Activated T-cell treated with anti-CD3 and anti-CD28 coated beads, Interleukin-2, amount 50 U/mL, for 24 hours (primary cell): Measurements from ENCODE around the gene PTRH1.

ENCODE experiments used
- DNase-seq: peaks from one replicate; pipeline ENCODE4 v3.0.0-alpha.2; 2020
- H3K27ac Mint-ChIP-seq: 2 replicates; pipeline ENCODE4 v1.8.0; 2020; ENCODE audit warnings: mild to moderate bottlenecking, mixed read lengths
- H3K27me3 Mint-ChIP-seq: 2 replicates; pipeline ENCODE4 v1.8.0; 2020; ENCODE audit warnings: mixed read lengths
- H3K36me3 Mint-ChIP-seq: 2 replicates; pipeline ENCODE4 v1.8.0; 2020; ENCODE audit warnings: low read depth, mixed read lengths
- H3K4me1 Mint-ChIP-seq: 2 replicates; pipeline ENCODE4 v1.8.0; 2020; ENCODE audit warnings: low read depth, mixed read lengths
- H3K4me3 Mint-ChIP-seq: 2 replicates; pipeline ENCODE4 v1.8.0; 2020; ENCODE audit warnings: mild to moderate bottlenecking, moderate library complexity, mixed read lengths
- H3K9me3 Mint-ChIP-seq: 2 replicates; pipeline ENCODE4 v1.8.0; 2020; ENCODE audit warnings: mixed read lengths

The PTRH1 gene

GRCh38 chr9:127700594-127701255 lies 14.7 kb downstream of the PTRH1 start:
- H3K27ac Mint-ChIP-seq = no peak overlapping the region
- no peaks in the 10 kb centered on the region for H3K9me3 Mint-ChIP-seq
- H3K4me1 Mint-ChIP-seq = peaks cover 15% of the 10 kb centered on the region
- no peak overlapping the region for H3K4me3 Mint-ChIP-seq
- H3K27me3 Mint-ChIP-seq = no peaks in the 10 kb centered on the region
- no peaks in the 10 kb centered on the region for H3K36me3 Mint-ChIP-seq
- no peak for DNase-seq

GRCh38 chr9:127700140-127700539 lies 15.3 kb downstream of the PTRH1 start:
- H3K4me3 Mint-ChIP-seq = no peak overlapping the region
- no peaks in the 10 kb centered on the region for H3K27me3 Mint-ChIP-seq
- H3K27ac Mint-ChIP-seq = no peak overlapping the region
- DNase-seq = no peak
- H3K36me3 Mint-ChIP-seq = no peaks in the 10 kb centered on the region
- H3K9me3 Mint-ChIP-seq = no peaks in the 10 kb centered on the region
- H3K4me1 Mint-ChIP-seq = peaks cover 15% of the 10 kb centered on the region

GRCh38 chr9:127698985-127699670 lies 16.3 kb downstream of the PTRH1 start:
- peaks cover 15% of the 10 kb centered on the region for H3K4me1 Mint-ChIP-seq
- H3K27me3 Mint-ChIP-seq = no peaks in the 10 kb centered on the region
- peak overlapping the region; percentile 71 for H3K4me3 Mint-ChIP-seq
- H3K36me3 Mint-ChIP-seq = no peaks in the 10 kb centered on the region
- no peaks in the 10 kb centered on the region for H3K9me3 Mint-ChIP-seq
- H3K27ac Mint-ChIP-seq = peak overlapping the region; percentile 80
- peak; percentile 88 for DNase-seq

- H3K36me3 Mint-ChIP-seq = no peaks in the 10 kb centered on the region
- H3K4me3 Mint-ChIP-seq = peak overlapping the region; percentile 71
- no peaks in the 10 kb centered on the region for H3K9me3 Mint-ChIP-seq
- DNase-seq = no peak
- peaks cover 15% of the 10 kb centered on the region for H3K4me1 Mint-ChIP-seq
- no peak overlapping the region for H3K27ac Mint-ChIP-seq
- H3K27me3 Mint-ChIP-seq = no peaks in the 10 kb centered on the region
These were observed 17.1 kb downstream of the PTRH1 start for GRCh38 chr9:127698386-127698785.

- no peak for DNase-seq
- no peaks in the 10 kb centered on the region for H3K36me3 Mint-ChIP-seq
- H3K27me3 Mint-ChIP-seq = no peaks in the 10 kb centered on the region
- no peaks in the 10 kb centered on the region for H3K9me3 Mint-ChIP-seq
- H3K4me1 Mint-ChIP-seq = peaks cover 15% of the 10 kb centered on the region
- H3K4me3 Mint-ChIP-seq = no peak overlapping the region
- no peak overlapping the region for H3K27ac Mint-ChIP-seq
These were observed 17.9 kb downstream of the PTRH1 start for GRCh38 chr9:127697575-127697974.

- H3K4me1 Mint-ChIP-seq = peaks cover 12% of the 10 kb centered on the region
- H3K4me3 Mint-ChIP-seq = no peak overlapping the region
- DNase-seq = no peak
- no peak overlapping the region for H3K27ac Mint-ChIP-seq
- H3K36me3 Mint-ChIP-seq = peaks cover 2% of the 10 kb centered on the region
- H3K9me3 Mint-ChIP-seq = no peaks in the 10 kb centered on the region
- no peaks in the 10 kb centered on the region for H3K27me3 Mint-ChIP-seq
These were observed 20.4 kb downstream of the PTRH1 start for GRCh38 chr9:127694890-127695720.

GRCh38 chr9:127693697-127694096 lies 21.8 kb downstream of the PTRH1 start:
- Mint-ChIP-seq H3K9me3 (no peaks in the 10 kb centered on the region), H3K27me3 (no peaks in the 10 kb centered on the region), H3K36me3 (peaks cover 2% of the 10 kb centered on the region), H3K4me3 (no peak overlapping the region), H3K4me1 (no peaks in the 10 kb centered on the region), H3K27ac (no peak overlapping the region)
- no peak for DNase-seq

- no peaks in the 10 kb centered on the region for H3K27me3 Mint-ChIP-seq
- H3K36me3 Mint-ChIP-seq = peaks cover 2% of the 10 kb centered on the region
- no peak overlapping the region for H3K27ac Mint-ChIP-seq
- H3K9me3 Mint-ChIP-seq = no peaks in the 10 kb centered on the region
- DNase-seq = no peak
- H3K4me3 Mint-ChIP-seq = no peak overlapping the region
- H3K4me1 Mint-ChIP-seq = no peaks in the 10 kb centered on the region
These were observed 22.3 kb downstream of the PTRH1 start for GRCh38 chr9:127693143-127693542.

GRCh38 chr9:127692071-127692470 lies 23.4 kb downstream of the PTRH1 start:
- Mint-ChIP-seq H3K4me1 (no peaks in the 10 kb centered on the region), H3K4me3 (no peak overlapping the region), H3K27ac (no peak overlapping the region)

GRCh38 chr9:127690735-127691134 lies 24.7 kb downstream of the PTRH1 start:
- Mint-ChIP-seq H3K27me3 (no peaks in the 10 kb centered on the region), H3K36me3 (peaks cover 2% of the 10 kb centered on the region), H3K27ac (no peak overlapping the region), H3K9me3 (no peaks in the 10 kb centered on the region), H3K4me3 (no peak overlapping the region), H3K4me1 (no peaks in the 10 kb centered on the region)
- DNase-seq = no peak

More at GRCh38 chr9:127692071-127692470, 23.4 kb downstream of the PTRH1 start:
- H3K9me3 Mint-ChIP-seq = no peaks in the 10 kb centered on the region
- no peaks in the 10 kb centered on the region for H3K27me3 Mint-ChIP-seq
- no peak for DNase-seq
- H3K36me3 Mint-ChIP-seq = peaks cover 2% of the 10 kb centered on the region

- Mint-ChIP-seq H3K4me3 (no peak overlapping the region), H3K36me3 (peaks cover 2% of the 10 kb centered on the region), H3K4me1 (no peaks in the 10 kb centered on the region), H3K27me3 (no peaks in the 10 kb centered on the region), H3K27ac (peak overlapping the region; percentile 4), H3K9me3 (no peaks in the 10 kb centered on the region)
- DNase-seq = no peak
These were observed 26.0 kb downstream of the PTRH1 start for GRCh38 chr9:127689329-127690000.

GRCh38 chr9:127686461-127687393 lies 28.7 kb downstream of the PTRH1 start:
- no peaks in the 10 kb centered on the region for H3K4me1 Mint-ChIP-seq
- H3K27me3 Mint-ChIP-seq = no peaks in the 10 kb centered on the region
- no peaks in the 10 kb centered on the region for H3K9me3 Mint-ChIP-seq
- no peak for DNase-seq
- peaks cover 9% of the 10 kb centered on the region for H3K36me3 Mint-ChIP-seq
- H3K27ac Mint-ChIP-seq = no peak overlapping the region
- H3K4me3 Mint-ChIP-seq = no peak overlapping the region

- Mint-ChIP-seq H3K4me1 (no peaks in the 10 kb centered on the region), H3K27ac (peak overlapping the region; percentile 38), H3K27me3 (no peaks in the 10 kb centered on the region), H3K9me3 (no peaks in the 10 kb centered on the region), H3K36me3 (peaks cover 14% of the 10 kb centered on the region), H3K4me3 (no peak overlapping the region)
- no peak for DNase-seq
These were observed 30.9 kb downstream of the PTRH1 start for GRCh38 chr9:127684576-127684975.
